HepG2 (cell line): Measurements from ENCODE around the gene CAPN11. TPM values are rescaled to one million over a fixed set of nuclear protein-coding genes. Genes with fewer than 3 reads are reported as not detected.

Experiments used
- BHLHE40 ChIP-seq: IDR thresholded peaks from 2 replicates; pipeline ENCODE4 v1.6.1; 2011; ENCODE audit warnings: low read length, improper control_type of control experiment
- EP300 ChIP-seq, 3 experiments: sonication (generic) in 1 of 3; formaldehyde crosslinking in 1 of 3; IDR thresholded peaks; 2 replicates each; pipeline versions ENCODE4 v1.5.1 to v1.6.1; 2011 to 2020; ENCODE audit warnings: low read depth in 2 of 3, low read length in 2 of 3, borderline replicate concordance in 1 of 3, improper control_type of control experiment in 1 of 3, mild to moderate bottlenecking in 1 of 3, missing genetic modification reagents in 1 of 3, moderate library complexity in 1 of 3
- HDAC1 ChIP-seq: sonication (generic); formaldehyde crosslinking; IDR thresholded peaks from 2 replicates; pipeline ENCODE4 v1.5.1; 2020; ENCODE audit warnings: mild to moderate bottlenecking, missing genetic modification reagents
- HNF4G ChIP-seq, 2 experiments: sonication (generic) in 1 of 2; formaldehyde crosslinking in 1 of 2; IDR thresholded peaks; 2 replicates each; pipeline versions ENCODE4 v1.4.0 to v1.6.1; 2011 to 2020; ENCODE audit warnings: borderline replicate concordance in 2 of 2, low read depth in 2 of 2, mild to moderate bottlenecking in 2 of 2, low read length in 1 of 2, missing genetic modification reagents in 1 of 2, moderate library complexity in 1 of 2
- JUND ChIP-seq: sonication (generic); formaldehyde crosslinking; IDR thresholded peaks from 2 replicates; pipeline ENCODE4 v1.8.0; 2022; ENCODE audit warnings: mild to moderate bottlenecking, missing genetic modification reagents
- NONO ChIP-seq, 2 experiments: fragments of 450-650 bp in 1 of 2; sonication (generic) in 1 of 2; formaldehyde crosslinking in 1 of 2; IDR thresholded peaks in 1 of 2; conservative IDR thresholded peaks in 1 of 2; 2 replicates each; pipeline versions ENCODE4 v1.6.1 to v1.8.0; 2017 to 2022; ENCODE audit warnings: mild to moderate bottlenecking in 1 of 2, missing genetic modification reagents in 1 of 2, moderate library complexity in 1 of 2
- polyA plus RNA-seq, 8 experiments: library from polyadenylated mRNA; depleted of rRNA in 3 of 8; stranded (reverse) in 7 of 8; unstranded in 1 of 8; fragments of >200 nt; fragmentation: Illumina TruSeq in 4 of 8; extraction: Trizol in 4 of 8; gene quantifications; 2 replicates each; pipeline versions ENCODE4 v1.2.1 to v1.2.3, GENCODE V29; 2011 to 2016; ENCODE audit warnings: low read depth in 4 of 8, missing spikeins in 1 of 8, mixed read lengths in 1 of 8; ENCODE audit not compliant: insufficient read depth in 1 of 8
- total RNA-seq, 5 experiments: library from RNA; depleted of rRNA; stranded (reverse); fragments of >200 nt; fragmentation: Illumina TruSeq; extraction: Trizol; gene quantifications; 2 replicates each; pipeline ENCODE4 v1.2.3, GENCODE V29; 2016; ENCODE audit warnings: low read depth in 1 of 5
- TF ChIP-seq, protein P1 (sequence below): sonication (generic); formaldehyde crosslinking; IDR thresholded peaks from 2 replicates; pipeline ENCODE4 v1.5.0; 2020; ENCODE audit warnings: mild to moderate bottlenecking, missing genetic modification reagents
- TF ChIP-seq, protein P2 (sequence below): sonication (generic); formaldehyde crosslinking; IDR thresholded peaks from 2 replicates; pipeline ENCODE4 v1.4.0; 2020; ENCODE audit warnings: missing genetic modification reagents
- TF ChIP-seq, protein P3 (sequence below): sonication (generic); formaldehyde crosslinking; IDR thresholded peaks from 2 replicates; pipeline ENCODE4 v1.4.0; 2020; ENCODE audit warnings: missing genetic modification reagents, borderline replicate concordance
- TF ChIP-seq, protein P4 (sequence below): IDR thresholded peaks from 2 replicates; pipeline ENCODE4 v1.6.1; 2016; ENCODE audit warnings: mild to moderate bottlenecking
- TF ChIP-seq, protein P5 (sequence below): sonication (generic); formaldehyde crosslinking; IDR thresholded peaks from 2 replicates; pipeline ENCODE4 v1.8.1; 2023; ENCODE audit warnings: mild to moderate bottlenecking, missing genetic modification reagents
- TF ChIP-seq, protein P6 (sequence below): sonication (generic); formaldehyde crosslinking; IDR thresholded peaks from 2 replicates; pipeline ENCODE4 v1.4.0; 2020; ENCODE audit warnings: missing genetic modification reagents

CAPN11 gene
- total and polyA plus RNA-seq, 2 of the 13 experiments (the other 11 are each of a cell fraction or from before 2014, with no cell fraction given), result 0.07 to 0.11 TPM

DNA sequence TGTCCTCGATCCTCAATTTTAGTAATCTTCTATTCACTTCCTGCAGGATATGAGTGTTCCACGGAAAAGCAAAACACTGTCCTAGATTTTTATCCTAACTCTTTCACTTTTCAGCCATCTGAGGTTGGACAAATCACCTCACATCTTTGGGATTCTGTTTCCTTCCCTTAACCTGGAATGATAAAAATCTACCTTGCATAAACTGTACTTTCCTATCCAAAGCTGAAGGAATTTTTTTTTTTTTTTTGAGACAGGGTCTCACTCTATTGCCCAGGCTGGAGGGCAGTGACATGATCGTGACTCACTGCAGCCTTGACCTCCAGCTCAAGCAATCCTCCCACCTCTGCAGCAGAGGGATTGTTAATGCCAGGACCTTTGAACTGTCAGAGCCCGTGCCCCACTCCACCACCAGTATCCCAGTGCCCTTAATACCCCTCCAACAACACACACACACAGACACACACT lies 20.5 kb downstream of the CAPN11 start (continued):
- TF ChIP-seq, protein P1, sequence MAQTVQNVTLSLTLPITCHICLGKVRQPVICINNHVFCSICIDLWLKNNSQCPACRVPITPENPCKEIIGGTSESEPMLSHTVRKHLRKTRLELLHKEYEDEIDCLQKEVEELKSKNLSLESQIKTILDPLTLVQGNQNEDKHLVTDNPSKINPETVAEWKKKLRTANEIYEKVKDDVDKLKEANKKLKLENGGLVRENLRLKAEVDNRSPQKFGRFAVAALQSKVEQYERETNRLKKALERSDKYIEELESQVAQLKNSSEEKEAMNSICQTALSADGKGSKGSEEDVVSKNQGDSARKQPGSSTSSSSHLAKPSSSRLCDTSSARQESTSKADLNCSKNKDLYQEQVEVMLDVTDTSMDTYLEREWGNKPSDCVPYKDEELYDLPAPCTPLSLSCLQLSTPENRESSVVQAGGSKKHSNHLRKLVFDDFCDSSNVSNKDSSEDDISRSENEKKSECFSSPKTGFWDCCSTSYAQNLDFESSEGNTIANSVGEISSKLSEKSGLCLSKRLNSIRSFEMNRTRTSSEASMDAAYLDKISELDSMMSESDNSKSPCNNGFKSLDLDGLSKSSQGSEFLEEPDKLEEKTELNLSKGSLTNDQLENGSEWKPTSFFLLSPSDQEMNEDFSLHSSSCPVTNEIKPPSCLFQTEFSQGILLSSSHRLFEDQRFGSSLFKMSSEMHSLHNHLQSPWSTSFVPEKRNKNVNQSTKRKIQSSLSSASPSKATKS, result no peak
- TF ChIP-seq, protein P2, sequence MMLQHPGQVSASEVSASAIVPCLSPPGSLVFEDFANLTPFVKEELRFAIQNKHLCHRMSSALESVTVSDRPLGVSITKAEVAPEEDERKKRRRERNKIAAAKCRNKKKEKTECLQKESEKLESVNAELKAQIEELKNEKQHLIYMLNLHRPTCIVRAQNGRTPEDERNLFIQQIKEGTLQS, result peak; percentile 73; the same call in 1 of the 2 replicates
- TF ChIP-seq EP300 (IDR thresholded peaks at IDR 0.05; ENCODE audit: low read depth in 2 of 2, low read length in 2 of 2) (peak in 1 of 2 experiments; percentile 28; a peak in 1 of 4 replicates), EP300 (CRISPR knock-in tag; IDR thresholded peaks at IDR 0.05; ENCODE audit: borderline replicate concordance) (peak; percentile 24; the same call in 1 of the 2 replicates), JUND (CRISPR knock-in tag) (peak; percentile 72; the same call in 1 of the 2 replicates), HNF4G (IDR thresholded peaks at IDR 0.05; ENCODE audit: borderline replicate concordance, low read depth, low read length) (peak; percentile 86), HNF4G (CRISPR knock-in tag; IDR thresholded peaks at IDR 0.05; ENCODE audit: borderline replicate concordance, low read depth) (peak; percentile 48; the same call in 1 of the 2 replicates), BHLHE40 (peak; percentile 69), HDAC1 (CRISPR knock-in tag) (peak; percentile 59; the same call in 1 of the 2 replicates), NONO (IDR thresholded peaks at IDR 0.05) (no peak), NONO (CRISPR knock-in tag; conservative IDR thresholded peaks at IDR 0.05) (no peak)
- TF ChIP-seq, protein P3, sequence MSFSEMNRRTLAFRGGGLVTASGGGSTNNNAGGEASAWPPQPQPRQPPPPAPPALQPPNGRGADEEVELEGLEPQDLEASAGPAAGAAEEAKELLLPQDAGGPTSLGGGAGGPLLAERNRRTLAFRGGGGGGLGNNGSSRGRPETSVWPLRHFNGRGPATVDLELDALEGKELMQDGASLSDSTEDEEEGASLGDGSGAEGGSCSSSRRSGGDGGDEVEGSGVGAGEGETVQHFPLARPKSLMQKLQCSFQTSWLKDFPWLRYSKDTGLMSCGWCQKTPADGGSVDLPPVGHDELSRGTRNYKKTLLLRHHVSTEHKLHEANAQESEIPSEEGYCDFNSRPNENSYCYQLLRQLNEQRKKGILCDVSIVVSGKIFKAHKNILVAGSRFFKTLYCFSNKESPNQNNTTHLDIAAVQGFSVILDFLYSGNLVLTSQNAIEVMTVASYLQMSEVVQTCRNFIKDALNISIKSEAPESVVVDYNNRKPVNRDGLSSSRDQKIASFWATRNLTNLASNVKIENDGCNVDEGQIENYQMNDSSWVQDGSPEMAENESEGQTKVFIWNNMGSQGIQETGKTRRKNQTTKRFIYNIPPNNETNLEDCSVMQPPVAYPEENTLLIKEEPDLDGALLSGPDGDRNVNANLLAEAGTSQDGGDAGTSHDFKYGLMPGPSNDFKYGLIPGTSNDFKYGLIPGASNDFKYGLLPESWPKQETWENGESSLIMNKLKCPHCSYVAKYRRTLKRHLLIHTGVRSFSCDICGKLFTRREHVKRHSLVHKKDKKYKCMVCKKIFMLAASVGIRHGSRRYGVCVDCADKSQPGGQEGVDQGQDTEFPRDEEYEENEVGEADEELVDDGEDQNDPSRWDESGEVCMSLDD (CRISPR knock-in tag), result no peak
- TF ChIP-seq, protein P4, sequence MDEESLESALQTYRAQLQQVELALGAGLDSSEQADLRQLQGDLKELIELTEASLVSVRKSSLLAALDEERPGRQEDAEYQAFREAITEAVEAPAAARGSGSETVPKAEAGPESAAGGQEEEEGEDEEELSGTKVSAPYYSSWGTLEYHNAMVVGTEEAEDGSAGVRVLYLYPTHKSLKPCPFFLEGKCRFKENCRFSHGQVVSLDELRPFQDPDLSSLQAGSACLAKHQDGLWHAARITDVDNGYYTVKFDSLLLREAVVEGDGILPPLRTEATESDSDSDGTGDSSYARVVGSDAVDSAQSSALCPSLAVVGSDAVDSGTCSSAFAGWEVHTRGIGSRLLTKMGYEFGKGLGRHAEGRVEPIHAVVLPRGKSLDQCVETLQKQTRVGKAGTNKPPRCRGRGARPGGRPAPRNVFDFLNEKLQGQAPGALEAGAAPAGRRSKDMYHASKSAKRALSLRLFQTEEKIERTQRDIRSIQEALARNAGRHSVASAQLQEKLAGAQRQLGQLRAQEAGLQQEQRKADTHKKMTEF, result peak; percentile 62; the same call in 1 of the 2 replicates
- TF ChIP-seq, protein P5, sequence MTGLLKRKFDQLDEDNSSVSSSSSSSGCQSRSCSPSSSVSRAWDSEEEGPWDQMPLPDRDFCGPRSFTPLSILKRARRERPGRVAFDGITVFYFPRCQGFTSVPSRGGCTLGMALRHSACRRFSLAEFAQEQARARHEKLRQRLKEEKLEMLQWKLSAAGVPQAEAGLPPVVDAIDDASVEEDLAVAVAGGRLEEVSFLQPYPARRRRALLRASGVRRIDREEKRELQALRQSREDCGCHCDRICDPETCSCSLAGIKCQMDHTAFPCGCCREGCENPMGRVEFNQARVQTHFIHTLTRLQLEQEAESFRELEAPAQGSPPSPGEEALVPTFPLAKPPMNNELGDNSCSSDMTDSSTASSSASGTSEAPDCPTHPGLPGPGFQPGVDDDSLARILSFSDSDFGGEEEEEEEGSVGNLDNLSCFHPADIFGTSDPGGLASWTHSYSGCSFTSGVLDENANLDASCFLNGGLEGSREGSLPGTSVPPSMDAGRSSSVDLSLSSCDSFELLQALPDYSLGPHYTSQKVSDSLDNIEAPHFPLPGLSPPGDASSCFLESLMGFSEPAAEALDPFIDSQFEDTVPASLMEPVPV (CRISPR knock-in tag), result no peak
- TF ChIP-seq, protein P6, sequence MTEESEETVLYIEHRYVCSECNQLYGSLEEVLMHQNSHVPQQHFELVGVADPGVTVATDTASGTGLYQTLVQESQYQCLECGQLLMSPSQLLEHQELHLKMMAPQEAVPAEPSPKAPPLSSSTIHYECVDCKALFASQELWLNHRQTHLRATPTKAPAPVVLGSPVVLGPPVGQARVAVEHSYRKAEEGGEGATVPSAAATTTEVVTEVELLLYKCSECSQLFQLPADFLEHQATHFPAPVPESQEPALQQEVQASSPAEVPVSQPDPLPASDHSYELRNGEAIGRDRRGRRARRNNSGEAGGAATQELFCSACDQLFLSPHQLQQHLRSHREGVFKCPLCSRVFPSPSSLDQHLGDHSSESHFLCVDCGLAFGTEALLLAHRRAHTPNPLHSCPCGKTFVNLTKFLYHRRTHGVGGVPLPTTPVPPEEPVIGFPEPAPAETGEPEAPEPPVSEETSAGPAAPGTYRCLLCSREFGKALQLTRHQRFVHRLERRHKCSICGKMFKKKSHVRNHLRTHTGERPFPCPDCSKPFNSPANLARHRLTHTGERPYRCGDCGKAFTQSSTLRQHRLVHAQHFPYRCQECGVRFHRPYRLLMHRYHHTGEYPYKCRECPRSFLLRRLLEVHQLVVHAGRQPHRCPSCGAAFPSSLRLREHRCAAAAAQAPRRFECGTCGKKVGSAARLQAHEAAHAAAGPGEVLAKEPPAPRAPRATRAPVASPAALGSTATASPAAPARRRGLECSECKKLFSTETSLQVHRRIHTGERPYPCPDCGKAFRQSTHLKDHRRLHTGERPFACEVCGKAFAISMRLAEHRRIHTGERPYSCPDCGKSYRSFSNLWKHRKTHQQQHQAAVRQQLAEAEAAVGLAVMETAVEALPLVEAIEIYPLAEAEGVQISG (CRISPR knock-in tag), result 0 out of 2 replicates have a peak, but pooled peaks have one; percentile 39
